ENCODE measurements around the gene GSTM2.
A peak's percentile ranks its signal among the peaks of the same experiment; 100 is the strongest.
"Not testable (repeated sequence)": the region's sequence is repeated elsewhere in the genome, so short reads cannot be mapped to it uniquely, and the experiment has no call there.

GSTM2 gene

DNA sequence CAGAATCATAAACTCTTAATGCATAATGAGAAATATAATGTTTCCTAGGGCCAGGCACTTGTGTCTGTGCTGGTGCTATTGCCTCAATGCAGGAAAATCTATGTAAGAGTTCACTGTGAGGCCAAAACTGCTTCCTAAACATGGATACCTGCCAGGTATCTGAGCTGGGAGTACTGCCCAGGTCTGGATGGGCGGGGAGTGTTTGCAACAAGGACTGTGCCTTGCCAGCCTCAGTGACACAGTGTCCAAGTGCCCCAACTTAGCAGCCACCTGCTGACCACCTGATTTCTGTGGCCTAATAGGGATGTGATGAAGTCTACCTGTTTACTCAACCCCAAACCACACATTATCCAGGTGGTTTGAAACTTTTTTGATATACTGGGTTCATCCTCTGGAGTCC is 17.5 kb downstream of the GSTM2 start:
- DNase-seq, result not testable (repeated sequence)

DNA sequence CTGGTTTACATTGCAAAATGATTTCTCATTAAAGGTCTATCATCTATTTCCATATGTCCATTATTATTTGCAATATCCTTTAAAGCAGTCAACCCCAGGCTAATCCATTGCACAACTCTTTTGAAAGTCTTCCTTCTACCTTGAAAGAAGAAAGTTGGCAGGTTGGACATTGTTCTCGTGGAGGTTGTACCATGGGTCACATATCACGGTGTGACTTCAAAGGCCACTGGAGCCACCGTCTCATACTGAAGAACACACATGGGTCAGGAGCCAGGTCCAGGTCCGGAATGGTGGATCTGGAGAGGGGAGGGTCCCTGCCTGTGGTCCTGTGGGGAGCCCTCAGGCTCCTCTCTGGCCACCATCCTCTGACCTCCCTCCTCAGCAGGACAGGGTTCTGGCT is 18.0 kb downstream of the GSTM2 start:
- DNase-seq, result not testable (repeated sequence)

DNA sequence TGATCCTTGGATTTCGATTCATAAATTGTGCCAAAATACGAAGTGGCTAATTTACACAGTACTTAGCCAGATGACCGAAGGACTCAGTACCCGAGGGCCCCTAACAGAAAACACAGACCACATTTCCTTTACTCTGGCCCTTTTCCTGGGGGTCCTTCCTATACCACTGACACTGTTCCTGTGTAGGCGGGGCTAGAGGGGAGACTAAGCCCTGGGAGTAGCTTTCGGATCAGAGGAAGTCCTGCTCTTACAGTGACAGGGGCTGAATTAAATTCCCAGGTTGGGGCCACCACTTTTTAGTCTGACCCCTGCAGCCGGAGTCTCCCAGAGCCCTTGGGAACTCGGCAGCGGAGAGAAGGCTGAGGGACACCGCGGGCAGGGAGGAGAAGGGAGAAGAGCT is 19.3 kb downstream of the GSTM2 start:
- not testable (repeated sequence) for DNase-seq

DNA sequence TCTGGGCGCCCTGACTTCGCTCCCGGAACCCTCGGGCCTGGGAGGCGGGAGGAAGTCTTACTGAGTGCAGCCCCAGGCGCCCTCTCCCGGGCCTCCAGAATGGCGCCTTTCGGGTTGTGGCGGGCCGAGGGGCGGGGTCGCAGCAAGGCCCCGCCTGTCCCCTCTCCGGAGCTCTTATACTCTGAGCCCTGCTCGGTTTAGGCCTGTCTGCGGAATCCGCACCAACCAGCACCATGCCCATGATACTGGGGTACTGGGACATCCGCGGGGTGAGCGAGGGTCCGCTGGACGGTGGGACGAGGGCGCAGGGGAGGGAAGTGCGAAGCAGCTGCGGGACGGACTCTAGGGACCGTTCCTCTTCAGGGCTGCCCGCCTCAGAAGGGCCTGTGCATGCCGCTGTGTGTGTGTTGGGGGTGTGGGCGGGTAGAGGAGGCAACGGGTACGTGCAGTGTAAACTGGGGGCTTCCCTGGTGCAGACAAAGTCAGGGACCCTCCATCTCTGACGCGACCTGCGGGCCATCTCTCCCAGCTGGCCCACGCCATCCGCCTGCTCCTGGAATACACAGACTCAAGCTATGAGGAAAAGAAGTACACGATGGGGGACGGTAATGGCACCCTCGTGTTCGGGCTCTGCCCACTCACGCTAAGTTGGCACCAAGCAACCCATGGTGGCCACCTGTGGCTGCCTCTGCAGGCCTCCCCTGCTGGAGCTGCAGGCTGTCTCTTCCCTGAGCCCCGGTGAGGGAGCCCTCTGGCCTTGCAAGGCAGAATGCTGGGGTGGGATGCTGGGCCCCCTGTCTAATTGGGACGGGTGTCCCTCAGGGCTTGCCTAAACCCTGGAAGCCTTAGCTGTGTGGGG is 20.0 kb downstream of the GSTM2 start, which contains the start of gene GSTM1:
TSS of gene GSTM1 (plus strand) at position 177 of the 859 bp plus-strand sequence. CDS start at position 234, 57 bp downstream.
- DNase-seq, result no peak

DNA sequence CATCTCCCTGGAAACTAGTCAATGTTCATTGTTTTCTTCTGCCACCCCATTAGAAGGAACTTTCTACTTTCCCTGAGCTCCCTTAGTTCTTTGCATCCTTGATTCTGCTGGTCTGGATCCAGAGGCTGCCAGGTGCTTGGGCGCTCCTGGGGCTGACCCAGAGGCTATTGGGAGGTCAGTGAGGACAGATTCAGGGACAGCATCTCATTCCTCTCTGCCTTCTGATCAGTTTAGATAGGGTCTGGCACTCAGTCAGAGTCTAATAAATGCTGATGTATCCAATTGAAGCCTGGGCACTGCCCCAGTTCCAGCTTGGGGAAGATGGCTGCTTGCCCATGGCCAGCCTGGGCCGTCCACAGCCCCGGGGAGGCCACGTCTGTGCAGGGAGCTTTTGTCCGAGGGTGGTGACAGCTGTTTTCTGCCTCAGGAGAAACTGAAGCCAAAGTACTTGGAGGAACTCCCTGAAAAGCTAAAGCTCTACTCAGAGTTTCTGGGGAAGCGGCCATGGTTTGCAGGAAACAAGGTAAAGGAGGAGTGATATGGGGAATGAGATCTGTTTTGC is 22.1 kb downstream of the GSTM2 start:
- no peak for DNase-seq

DNA sequence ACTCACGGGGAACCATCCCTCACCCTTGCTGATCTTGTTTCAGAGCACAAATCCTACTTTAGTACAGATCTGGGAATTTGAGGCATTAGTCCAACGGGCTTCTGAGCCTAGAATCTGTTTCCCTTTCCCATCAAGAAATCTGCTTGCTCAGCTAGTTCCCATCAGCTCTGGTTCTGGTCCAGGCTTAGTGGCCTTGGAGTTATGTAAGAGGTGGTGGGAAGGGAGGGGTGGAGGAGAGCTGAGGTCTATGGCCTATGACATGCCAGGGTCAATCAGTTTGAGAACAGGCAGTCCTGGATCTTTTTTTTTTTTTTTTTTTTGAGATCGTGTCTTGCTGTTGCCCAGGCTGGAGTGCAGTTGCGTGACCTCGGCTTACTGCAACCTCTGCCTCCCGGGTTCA is 23.9 kb downstream of the GSTM2 start:
- no peak for DNase-seq

DNA sequence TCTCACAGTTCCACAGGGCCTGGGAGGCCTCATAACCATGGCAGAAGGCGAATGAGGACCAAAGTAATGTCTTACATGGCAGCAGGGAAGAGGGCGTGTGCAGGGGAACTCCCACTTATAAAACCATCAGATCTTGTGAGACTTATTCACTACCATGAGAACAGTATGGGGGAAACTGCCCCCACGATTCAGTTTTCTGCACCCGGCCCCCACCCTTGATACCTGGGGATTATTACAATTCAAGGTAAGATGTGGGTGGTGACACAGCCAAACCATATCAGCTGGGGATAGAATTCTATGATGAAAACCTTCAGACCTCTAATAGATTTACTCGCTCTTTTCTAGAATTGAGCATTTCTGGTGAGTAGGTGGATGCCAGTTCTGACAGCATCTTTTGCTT is 26.5 kb downstream of the GSTM2 start:
- DNase-seq, result not testable (repeated sequence)

DNA sequence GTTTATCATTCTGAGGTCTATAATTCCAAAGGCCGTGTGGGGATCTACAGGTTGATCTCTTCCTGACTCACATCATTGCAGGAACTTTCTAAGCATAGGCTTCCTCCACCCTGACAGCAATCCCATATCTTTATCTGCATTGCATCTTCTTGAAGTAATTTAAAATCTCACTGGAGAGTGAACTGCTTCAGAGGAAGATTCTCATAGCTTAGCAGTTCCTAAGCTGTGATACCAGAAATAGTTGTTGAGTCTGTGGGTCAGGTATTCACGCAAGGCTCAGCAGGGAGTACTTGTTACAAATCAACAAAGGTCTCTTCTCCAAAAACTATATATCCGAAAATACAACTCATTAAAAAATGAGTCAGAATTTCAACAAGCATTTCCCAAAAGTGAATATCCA is 27.3 kb downstream of the GSTM2 start:
- not testable (repeated sequence) for DNase-seq

DNA sequence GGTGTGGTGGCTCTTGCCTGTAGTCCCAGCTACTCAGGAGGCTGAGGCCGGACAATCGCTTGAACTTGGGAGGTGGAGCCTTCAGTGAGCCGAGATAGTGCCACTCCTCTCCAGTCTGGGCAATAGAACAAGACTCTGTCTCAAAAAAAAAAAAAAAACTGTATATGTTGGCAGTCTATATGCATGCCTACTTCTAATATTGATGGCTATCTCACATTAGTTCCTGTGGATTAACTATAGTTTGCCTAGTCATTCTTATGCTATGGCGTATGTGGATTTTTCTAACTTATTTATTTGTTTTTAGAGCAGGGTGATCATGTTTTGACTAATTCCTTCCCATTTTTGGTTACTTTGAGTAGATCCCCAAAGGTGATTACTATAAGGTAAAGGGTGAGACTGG is 29.2 kb downstream of the GSTM2 start:
- DNase-seq, result no peak

DNA sequence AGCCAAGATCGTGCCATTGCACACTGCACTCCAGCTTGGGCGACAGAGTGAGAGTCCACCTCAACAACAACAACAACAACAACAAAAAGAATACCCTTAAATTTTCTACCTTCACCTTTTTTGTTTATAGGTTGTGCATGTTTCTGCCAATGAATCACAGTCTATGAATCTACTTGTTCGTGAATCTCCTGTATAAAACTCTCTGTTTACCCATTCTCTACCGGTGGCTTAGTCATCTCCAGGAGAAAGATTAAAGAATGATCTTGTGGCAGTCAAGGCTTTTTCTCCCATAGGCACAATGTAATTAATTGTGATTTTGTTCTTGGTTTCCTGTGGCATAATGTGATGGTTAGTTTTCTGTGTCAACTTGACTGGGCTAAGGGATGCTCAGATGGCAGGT is 30.0 kb downstream of the GSTM2 start:
- not testable (repeated sequence) for DNase-seq

DNA sequence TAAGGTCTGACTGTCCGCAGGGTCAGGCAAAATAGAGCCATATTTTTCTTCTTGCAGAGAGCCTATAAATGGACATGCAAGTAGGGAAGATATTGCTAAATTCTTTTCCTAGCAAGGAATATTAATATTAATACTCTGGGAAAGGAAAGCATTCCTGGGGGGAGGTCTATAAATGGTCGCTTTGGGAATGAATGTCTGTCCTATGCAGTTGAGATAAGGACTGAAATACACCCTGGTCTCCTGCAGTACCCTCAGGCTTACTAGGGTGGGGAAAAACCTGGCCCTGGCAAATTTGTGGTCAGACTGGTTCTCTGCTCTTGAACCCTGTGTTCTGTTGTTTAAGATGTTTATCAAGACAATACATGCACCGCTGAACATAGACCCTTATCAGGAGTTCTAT is 35.1 kb downstream of the GSTM2 start:
- DNase-seq, result not testable (repeated sequence)

DNA sequence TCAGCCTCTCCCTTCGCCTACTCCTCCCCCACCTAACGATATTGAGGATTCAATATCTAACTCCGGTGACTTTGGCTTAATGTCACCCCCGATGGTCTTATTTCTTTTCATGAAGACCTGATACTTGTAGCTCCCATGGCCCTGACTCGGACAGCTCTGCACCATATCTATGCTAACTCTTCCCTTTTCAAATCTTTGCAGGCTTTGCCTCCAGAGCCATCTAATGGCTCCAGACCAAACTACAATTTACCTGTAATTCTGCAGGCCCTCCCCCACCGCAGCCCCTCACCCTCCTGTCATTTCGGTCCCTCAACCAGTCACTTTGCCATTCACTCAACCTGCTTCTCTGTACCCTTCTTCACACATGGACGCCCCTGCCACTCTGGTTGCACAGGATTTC is 36.3 kb downstream of the GSTM2 start:
- DNase-seq, result peak in 1 of 3 experiments; percentile 8

DNA sequence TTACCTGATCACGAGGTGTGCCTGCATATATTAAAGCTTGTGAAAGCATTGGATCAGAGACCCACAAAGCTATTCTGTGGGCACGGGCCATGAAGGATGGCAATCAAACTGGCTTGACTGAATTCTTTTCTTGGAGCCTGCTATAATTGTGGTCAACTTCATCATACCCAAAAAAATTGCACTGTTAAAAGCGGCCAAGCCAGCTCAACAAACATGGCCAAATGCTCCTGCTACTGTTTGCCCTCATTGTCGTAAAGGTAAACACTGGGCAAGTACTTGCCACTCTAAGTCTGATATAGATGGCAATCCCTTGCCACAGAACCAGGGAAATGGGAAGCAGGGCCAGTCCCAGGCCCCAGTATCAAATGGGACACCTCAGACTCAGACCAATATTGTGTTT is 37.6 kb downstream of the GSTM2 start:
- no peak for DNase-seq

DNA sequence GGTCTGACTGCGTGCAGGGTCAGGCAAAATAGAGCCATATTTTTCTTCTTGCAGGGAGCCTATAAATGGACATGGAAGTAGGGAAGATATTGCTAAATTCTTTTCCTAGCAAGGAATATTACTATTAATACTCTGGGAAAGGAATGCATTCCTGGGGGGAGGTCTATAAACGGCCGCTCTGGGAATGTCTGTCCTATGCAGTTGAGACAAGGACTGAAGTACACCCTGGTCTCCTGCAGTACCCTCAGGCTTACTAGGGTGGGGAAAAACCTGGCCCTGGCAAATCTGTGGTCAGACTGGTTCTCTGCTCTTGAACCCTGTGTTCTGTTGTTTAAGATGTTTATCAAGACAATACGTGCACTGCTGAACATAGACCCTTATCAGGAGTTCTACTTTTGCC is 41.1 kb downstream of the GSTM2 start:
- not testable (repeated sequence) for DNase-seq

DNA sequence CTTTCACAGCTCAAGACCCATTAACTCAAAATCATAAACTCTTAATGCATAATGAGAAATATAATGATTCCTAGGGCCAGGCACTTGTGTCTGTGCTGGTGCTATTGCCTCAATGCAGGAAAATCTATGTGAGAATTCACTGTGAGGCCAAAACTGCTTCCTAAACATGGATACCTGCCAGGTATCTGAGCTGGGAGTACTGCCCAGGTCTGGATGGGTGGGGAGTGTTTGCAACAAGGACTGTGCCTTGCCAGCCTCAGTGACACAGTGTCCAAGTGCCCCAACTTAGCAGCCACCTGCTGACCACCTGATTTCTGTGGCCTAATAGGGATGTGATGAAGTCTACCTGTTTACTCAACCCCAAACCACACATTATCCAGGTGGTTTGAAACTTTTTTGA is 42.0 kb downstream of the GSTM2 start:
- DNase-seq, result not testable (repeated sequence)

DNA sequence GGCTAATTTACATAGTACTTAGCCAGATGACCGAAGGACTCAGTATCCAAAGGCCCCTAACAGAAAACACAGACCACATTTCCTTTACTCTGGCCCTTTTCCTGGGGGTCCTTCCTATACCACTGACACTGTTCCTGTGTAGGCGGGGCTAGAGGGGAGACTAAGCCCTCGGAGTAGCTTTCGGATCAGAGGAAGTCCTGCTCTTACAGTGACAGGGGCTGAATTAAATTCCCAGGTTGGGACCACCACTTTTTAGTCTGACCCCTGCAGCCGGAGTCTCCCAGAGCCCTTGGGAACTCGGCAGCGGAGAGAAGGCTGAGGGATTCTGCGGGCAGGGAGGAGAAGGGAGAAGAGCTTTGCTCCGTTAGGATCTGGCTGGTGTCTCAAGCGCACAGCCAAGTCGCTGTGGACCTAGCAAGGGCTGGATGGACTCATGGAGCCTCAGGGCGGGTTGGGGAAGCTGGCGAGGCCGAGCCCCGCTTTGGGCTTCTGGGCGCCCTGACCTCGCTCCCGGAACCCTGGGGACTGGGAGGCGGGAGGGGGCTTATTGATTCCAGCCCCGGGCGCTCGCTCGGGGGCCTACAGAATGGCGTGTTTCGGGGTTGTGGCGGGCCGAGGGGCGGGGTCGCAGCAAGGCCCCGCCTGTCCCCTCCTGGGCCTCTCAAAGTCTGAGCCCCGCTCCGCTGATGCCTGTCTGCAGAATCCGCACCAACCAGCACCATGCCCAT is 43.9 kb downstream of the GSTM2 start, which contains the start of gene GSTM5:
TSS of gene GSTM5 (plus strand) at position 659 of the 728 bp plus-strand sequence. CDS start at position 721, 62 bp downstream.
- DNase-seq, result not testable (repeated sequence)

DNA sequence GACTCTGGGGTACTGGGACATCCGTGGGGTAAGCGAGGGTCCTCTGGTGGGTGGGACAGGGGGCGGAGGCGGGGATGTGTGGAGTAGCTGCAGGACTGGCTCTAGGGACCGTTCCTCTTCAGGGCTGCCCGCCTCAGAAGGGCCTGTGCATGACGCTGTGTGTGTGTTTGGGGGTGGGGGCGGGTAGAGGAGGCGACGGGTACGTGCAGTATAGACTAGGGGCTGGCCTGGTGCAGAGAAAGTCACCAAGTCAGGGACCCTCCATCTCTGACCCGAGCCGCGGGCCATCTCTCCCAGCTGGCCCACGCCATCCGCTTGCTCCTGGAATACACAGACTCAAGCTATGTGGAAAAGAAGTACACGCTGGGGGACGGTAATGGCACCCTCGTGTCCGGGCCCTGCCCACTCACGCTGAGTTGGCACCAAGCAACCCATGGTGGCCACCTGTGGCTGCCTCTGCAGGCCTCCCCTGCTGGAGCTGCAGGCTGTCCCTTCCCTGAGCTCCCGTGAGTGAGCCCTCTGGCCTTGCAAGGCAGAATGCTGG is 44.5 kb downstream of the GSTM2 start:
- DNase-seq, result no peak

DNA sequence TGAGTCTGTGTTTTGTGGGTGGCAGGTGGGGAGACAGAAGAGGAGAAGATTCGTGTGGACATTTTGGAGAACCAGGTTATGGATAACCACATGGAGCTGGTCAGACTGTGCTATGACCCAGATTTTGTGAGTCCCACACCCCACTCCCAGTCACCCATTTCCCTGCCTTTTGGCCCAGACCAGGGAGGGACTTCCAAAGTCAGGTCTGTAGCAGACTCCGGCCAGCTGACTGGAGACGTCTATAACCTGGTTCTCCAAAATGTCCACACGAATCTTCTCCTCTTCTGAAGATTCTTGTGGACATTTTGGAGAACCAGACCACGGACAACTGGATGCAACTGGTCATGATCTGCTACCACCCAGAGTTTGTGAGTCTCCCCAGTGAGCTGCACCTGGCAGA is 45.8 kb downstream of the GSTM2 start:
- DNase-seq, result no peak

DNA sequence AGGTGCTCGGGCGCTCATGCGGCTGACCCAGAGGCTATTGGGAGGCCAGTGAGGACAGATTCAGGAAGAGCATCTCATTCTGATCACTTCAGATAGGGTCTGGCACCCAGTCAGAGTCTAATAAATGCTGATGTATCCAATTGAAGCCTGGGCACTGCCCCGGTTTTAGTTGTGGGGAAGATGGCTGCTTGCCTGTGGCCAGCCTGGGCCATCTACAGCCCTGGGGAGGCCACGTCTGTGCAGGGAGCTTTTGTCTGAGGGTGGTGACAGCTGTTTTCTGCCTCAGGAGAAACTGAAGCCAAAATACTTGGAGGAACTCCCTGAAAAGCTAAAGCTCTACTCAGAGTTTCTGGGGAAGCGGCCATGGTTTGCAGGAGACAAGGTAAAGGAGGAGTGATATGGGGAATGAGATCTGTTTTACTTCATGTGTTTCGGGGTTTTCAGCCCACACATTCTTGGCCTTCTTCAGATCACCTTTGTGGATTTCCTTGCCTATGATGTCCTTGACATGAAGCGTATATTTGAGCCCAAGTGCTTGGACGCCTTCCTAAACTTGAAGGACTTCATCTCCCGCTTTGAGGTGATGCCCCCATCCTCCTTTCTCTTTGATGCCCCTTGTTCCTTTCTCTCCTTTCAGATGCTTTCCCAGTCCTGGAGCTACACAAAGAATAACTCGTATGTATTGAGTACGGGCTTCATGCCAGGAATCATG is 47.0 kb downstream of the GSTM2 start:
- no peak for DNase-seq

DNA sequence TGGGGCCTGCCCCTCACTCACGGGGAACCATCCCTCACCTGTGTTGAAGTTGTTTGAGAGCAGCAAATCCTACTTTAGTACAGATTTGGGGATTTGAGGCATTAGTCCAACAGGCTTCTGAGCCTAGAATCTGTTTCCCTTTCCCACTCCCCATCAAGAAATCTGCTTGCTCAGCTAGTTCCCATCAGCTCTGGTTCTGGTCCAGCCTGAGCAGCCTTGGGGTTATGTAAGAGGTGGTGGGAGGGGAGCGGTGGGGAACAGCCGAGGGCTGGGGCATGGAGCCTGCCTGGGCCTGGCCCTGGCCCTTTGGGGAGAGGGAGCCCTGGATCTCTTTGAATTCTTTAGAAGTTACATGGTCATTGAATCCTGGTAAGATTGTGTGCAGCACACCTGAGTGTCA is 48.3 kb downstream of the GSTM2 start:
- DNase-seq, result no peak

DNA sequence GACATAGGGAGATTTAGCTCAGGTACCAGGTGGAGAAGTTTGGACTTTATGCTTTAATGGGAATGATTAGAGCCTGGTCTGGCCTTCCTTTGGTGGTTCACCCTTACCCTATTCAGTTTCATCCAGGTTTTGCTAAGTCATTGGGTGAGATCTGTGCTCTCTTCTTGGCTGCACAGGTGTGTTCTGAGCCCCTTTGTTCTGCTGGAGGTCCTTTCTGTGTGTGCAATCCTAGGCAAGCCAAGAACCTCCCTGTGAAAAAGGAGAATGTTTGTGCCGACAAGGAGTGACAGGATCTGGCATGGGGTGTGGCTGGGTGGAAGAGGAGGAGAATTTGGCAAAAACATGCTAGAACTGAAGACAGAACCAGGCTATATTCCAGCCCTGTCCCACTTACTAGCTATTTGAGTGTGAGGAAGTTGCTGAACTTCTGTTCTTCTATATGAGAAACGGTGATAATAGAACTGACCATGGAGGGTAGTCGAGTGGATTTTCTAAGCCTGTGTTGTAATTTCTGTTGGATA is 48.8 kb downstream of the GSTM2 start:
- DNase-seq, result no peak

DNA sequence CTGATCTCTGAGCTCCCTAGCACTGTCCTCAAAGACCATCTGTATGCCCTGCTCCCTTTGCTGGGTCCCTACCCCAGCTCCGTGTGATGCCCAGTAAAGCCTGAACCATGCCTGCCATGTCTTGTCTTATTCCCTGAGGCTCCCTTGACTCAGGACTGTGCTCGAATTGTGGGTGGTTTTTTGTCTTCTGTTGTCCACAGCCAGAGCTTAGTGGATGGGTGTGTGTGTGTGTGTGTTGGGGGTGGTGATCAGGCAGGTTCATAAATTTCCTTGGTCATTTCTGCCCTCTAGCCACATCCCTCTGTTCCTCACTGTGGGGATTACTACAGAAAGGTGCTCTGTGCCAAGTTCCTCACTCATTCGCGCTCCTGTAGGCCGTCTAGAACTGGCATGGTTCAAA is 49.9 kb downstream of the GSTM2 start:
- DNase-seq, result no peak

Measured in NCI-H1417 (cell line).